ENCODE data around the gene MPV17L2.
A peak's percentile ranks its signal among the peaks of the same experiment; 100 is the strongest.

Gene MPV17L2

DNA sequence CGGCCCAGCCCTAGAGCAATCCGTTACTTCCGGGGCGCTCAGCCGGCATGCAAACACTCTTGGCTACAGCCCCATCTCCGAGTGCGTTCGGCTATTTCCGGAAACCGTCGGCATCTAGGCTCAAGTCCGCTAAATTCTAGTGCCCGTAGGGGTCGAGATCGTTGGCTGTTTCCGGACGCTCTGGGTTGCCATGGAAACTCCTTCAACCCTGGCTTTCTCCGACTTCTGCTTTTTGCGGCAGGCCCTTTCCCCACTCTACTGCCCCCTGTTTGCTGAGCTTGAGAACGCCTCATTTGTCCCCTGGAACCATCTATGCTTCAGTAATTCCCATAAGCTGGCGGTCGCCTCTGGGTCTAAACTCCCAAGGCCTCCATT is 40.6 kb upstream of the MPV17L2 start:
- peak overlapping the region; percentile 96 for H2AFZ ChIP-seq
- peak overlapping the region; percentile 98 for H3K27ac ChIP-seq
- H3K4me1 ChIP-seq = peaks cover 26% of the 10 kb centered on the region
- H3K9me3 ChIP-seq (ENCODE audit: control insufficient read depth, low read length) = no peaks in the 10 kb centered on the region
- H3K27me3 ChIP-seq (ENCODE audit: control insufficient read depth, insufficient read depth, low read length) = no peaks in the 10 kb centered on the region
- H3K4me3 ChIP-seq (ENCODE audit: low read depth, low read length) = peak overlapping the region; percentile 85
- H3K9ac ChIP-seq = peak overlapping the region; percentile 70
- H3K79me2 ChIP-seq = peaks cover 3% of the 10 kb centered on the region
- no peaks in the 10 kb centered on the region for H3K36me3 ChIP-seq (ENCODE audit: control insufficient read depth, insufficient read depth, low read length)
- H3K4me2 ChIP-seq (ENCODE audit: low read length) = peak overlapping the region; percentile 100
- TF ChIP-seq, protein P1, sequence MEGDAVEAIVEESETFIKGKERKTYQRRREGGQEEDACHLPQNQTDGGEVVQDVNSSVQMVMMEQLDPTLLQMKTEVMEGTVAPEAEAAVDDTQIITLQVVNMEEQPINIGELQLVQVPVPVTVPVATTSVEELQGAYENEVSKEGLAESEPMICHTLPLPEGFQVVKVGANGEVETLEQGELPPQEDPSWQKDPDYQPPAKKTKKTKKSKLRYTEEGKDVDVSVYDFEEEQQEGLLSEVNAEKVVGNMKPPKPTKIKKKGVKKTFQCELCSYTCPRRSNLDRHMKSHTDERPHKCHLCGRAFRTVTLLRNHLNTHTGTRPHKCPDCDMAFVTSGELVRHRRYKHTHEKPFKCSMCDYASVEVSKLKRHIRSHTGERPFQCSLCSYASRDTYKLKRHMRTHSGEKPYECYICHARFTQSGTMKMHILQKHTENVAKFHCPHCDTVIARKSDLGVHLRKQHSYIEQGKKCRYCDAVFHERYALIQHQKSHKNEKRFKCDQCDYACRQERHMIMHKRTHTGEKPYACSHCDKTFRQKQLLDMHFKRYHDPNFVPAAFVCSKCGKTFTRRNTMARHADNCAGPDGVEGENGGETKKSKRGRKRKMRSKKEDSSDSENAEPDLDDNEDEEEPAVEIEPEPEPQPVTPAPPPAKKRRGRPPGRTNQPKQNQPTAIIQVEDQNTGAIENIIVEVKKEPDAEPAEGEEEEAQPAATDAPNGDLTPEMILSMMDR (IDR thresholded peaks at IDR 0.05) = peak; percentile 69

DNA sequence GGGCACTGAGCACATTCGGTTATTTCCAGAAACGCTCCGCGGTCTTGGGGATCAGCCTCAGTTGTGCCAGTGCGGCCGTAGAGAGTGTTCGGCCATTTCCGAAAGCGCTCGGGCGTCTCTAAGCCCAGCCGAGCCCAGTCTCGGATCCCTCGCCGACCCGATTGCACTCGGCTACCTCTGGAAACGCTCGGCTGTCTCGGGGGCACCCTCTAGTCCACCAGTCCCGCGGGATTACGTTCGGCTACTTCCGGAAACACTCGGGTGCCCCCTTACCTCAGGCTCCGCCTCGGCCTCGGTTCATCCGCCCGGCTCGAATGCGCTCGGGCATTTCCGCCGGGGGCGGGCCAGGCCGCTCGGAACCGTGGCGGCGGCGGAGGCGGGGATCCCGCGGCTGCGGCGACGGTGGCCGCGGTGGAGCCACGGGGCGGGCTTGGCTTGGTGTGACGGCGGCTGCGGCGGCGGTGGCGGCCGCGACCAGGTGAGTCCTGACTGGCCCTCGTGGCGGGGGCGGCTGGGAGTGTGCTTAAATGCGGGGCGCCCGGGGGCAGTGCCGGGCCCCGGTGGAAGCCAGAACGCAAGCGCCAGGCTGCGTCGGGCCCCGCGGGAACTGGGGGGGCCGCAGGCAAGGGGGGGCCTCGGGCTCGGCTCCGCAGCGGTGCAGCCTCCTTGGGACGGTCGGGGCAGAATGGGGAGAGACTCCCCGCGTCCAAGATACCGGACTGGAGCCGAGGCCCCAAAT is 40.0 kb upstream of the MPV17L2 start, which contains the start of gene PIK3R2:
PIK3R2 (plus strand) TSS at position 347 of the 739 bp plus-strand sequence. CDS start 2,717 bp downstream, outside the sequence.
- H3K36me3 ChIP-seq (ENCODE audit: control insufficient read depth, insufficient read depth, low read length) = no peaks in the 10 kb centered on the region
- TF ChIP-seq, protein P1 (IDR thresholded peaks at IDR 0.05) = no peak
- H3K4me1 ChIP-seq = peaks cover 28% of the 10 kb centered on the region

DNA sequence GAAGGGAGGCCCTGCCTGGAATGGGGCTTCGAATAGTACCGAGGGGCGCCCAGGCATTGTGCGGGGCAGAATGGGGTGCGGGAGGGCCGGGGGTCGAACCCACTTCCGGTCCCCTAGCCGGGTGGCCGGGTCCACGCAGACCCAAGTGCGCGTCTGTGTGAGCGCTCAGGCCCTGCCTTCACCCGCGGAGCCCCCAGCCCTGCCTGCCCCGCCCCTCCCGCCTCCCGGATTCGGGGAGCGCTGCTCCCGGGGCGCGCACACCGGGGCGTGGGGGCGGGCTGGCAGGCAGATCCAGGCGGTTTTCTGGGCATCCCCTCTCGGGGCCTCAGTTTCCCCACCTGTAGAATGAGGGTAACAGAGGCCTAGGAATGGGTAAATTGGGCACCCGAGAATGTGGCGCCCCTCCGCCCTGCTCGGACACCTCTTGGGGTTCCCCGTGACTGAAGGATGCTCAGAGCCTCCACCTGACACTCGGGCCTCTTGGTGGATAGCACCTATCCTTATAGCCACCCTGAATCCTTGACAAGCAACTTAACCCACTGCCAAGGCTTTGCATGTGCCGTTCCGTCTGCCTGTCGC is 39.4 kb upstream of the MPV17L2 start:
- H3K9me3 ChIP-seq (ENCODE audit: control insufficient read depth, low read length) = no peaks in the 10 kb centered on the region
- peak overlapping the region; percentile 98 for H3K27ac ChIP-seq
- H3K79me2 ChIP-seq = peaks cover 3% of the 10 kb centered on the region
- peak overlapping the region; percentile 85 for H3K9ac ChIP-seq
- no peaks in the 10 kb centered on the region for H3K27me3 ChIP-seq (ENCODE audit: control insufficient read depth, insufficient read depth, low read length)
- H3K4me2 ChIP-seq (ENCODE audit: low read length) = peak overlapping the region; percentile 96
- H3K36me3 ChIP-seq (ENCODE audit: control insufficient read depth, insufficient read depth, low read length) = no peaks in the 10 kb centered on the region
- H2AFZ ChIP-seq = peak overlapping the region; percentile 79
- peaks cover 28% of the 10 kb centered on the region for H3K4me1 ChIP-seq
- peak overlapping the region; percentile 90 for H3K4me3 ChIP-seq (ENCODE audit: low read depth, low read length)
- TF ChIP-seq, protein P1 (IDR thresholded peaks at IDR 0.05) = no peak

More for the DNA sequence above, 40.0 kb upstream of the MPV17L2 start, which contains the start of gene PIK3R2:
- peak within 1 kb of the TSS; percentile 100 for H3K4me2 ChIP-seq (ENCODE audit: low read length)
- H2AFZ ChIP-seq = peak within 1 kb of the TSS; percentile 96
- H3K9ac ChIP-seq = peak within 1 kb of the TSS; percentile 85
- peak within 1 kb of the TSS; percentile 98 for H3K27ac ChIP-seq
- H3K4me3 ChIP-seq (ENCODE audit: low read depth, low read length) = peak within 1 kb of the TSS; percentile 90
- no peaks in the 10 kb centered on the region for H3K27me3 ChIP-seq (ENCODE audit: control insufficient read depth, insufficient read depth, low read length)
- H3K9me3 ChIP-seq (ENCODE audit: control insufficient read depth, low read length) = no peaks in the 10 kb centered on the region
- peaks cover 3% of the 10 kb centered on the region for H3K79me2 ChIP-seq

DNA sequence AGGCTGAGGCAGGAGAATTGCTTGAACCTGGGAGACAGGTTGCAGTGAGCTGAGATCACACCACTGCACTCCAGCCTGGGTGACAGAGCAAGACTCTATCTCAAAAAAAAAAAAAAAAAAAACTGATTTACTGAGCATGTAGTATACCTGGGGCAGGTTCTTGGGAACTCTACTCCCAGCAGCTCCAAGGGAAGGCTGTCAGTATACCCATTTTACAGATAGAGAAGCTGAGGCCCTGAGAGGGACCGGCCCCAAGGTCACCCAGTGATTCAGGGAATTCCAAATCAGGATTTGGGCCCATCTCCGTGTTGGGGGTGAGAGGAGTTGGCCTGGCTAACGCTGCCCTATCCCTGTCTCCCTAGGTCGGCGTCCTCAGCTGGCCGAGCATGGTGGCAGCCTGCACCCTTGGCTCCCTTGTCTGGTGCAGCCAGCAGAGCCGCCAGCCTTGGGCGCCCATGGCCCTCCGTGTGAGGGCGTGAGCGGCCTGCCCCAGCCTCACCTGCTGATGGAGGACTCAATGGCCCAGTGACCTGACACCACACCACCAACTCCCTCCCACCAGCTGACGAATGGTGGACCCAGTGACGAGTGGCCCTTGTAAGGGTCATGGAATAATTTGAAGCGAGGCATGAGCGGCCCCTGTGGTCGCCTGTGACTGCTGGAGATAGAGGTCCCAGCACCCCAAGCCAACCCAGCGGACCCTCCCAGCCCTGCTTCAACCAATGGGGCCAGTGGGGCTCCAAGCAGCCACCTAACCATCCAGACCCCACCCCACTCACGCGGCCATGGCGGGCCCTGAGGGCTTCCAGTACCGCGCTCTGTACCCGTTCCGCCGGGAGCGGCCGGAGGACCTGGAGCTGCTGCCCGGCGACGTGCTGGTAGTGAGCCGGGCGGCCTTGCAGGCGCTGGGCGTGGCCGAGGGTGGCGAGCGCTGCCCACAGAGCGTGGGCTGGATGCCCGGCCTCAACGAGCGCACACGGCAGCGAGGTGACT is 37.6 kb upstream of the MPV17L2 start:
- Histone ChIP-seq H3K27ac (peak overlapping the region; percentile 86), H3K79me2 (peaks cover 3% of the 10 kb centered on the region), H3K4me2 (ENCODE audit: low read length) (no peak overlapping the region), H3K27me3 (ENCODE audit: control insufficient read depth, insufficient read depth, low read length) (no peaks in the 10 kb centered on the region), H3K4me1 (peaks cover 30% of the 10 kb centered on the region), H3K9ac (no peak overlapping the region), H2AFZ (no peak overlapping the region), H3K36me3 (ENCODE audit: control insufficient read depth, insufficient read depth, low read length) (no peaks in the 10 kb centered on the region), H3K4me3 (ENCODE audit: low read depth, low read length) (no peak overlapping the region), H3K9me3 (ENCODE audit: control insufficient read depth, low read length) (no peaks in the 10 kb centered on the region)
- TF ChIP-seq, protein P1 (IDR thresholded peaks at IDR 0.05) = no peak

Measured in parathyroid adenoma (tissue), 2 donors.